ENCODE results near the gene UFD1. TPM values are rescaled to one million over a fixed set of nuclear protein-coding genes. Genes with fewer than 3 reads are reported as not detected.

UFD1 gene
- total RNA-seq, 2 experiments from 2014 or later = 68.5 to 77.4 TPM

DNA sequence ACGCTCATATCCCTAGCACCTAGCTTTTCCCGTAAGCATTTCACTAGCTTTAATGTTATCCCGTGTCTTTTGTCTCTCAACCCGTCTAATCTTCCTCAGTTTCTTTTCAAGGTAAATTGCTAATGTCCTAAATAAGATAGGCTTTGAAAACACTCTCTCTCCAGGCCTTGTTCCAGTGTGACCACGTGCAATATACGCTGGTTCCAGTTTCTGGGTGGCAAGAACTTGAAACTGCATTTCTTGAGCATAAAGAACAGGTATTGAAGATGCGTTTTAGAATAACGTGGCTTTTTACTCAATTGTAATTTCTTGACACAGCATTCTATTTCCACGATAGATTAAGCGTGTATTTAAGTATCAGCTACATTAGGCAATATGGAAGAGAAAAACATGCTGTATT, 1.8 kb upstream of the UFD1 start:
- Histone ChIP-seq H3K4me3 (ENCODE audit: low read length) (no peak overlapping the region), H3K27me3 (ENCODE audit: control insufficient read depth in 1 of 2, insufficient read depth in 2 of 2, low read length in 2 of 2) (no peaks in the 10 kb centered on the region), H3K9me3 (ENCODE audit: control insufficient read depth in 1 of 2, insufficient read depth in 1 of 2, low read length in 2 of 2) (no peaks in the 10 kb centered on the region), H3K27ac (ENCODE audit: low read depth in 1 of 2, low read length in 2 of 2) (no peak overlapping the region), H3K36me3 (ENCODE audit: insufficient read depth, low read length) (peaks cover 5% of the 10 kb centered on the region), H3K4me1 (ENCODE audit: insufficient read depth, low read length) (peaks cover 19% of the 10 kb centered on the region)
- CTCF ChIA-PET = no interaction called here
- DNase-seq = no peak
- H3K36me3 Mint-ChIP-seq (ENCODE audit: low read depth) = peaks cover 11% of the 10 kb centered on the region
- no peaks in the 10 kb centered on the region for H3K9me3 Mint-ChIP-seq
- TF ChIP-seq, protein P1, sequence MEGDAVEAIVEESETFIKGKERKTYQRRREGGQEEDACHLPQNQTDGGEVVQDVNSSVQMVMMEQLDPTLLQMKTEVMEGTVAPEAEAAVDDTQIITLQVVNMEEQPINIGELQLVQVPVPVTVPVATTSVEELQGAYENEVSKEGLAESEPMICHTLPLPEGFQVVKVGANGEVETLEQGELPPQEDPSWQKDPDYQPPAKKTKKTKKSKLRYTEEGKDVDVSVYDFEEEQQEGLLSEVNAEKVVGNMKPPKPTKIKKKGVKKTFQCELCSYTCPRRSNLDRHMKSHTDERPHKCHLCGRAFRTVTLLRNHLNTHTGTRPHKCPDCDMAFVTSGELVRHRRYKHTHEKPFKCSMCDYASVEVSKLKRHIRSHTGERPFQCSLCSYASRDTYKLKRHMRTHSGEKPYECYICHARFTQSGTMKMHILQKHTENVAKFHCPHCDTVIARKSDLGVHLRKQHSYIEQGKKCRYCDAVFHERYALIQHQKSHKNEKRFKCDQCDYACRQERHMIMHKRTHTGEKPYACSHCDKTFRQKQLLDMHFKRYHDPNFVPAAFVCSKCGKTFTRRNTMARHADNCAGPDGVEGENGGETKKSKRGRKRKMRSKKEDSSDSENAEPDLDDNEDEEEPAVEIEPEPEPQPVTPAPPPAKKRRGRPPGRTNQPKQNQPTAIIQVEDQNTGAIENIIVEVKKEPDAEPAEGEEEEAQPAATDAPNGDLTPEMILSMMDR (IDR thresholded peaks at IDR 0.05) = no peak
- ATAC-seq (ENCODE audit: poor library complexity) = no peak
- POLR2A ChIA-PET = interaction anchor here (1.4 to 1.5 kb wide), 2 partner anchors 332 to 358 kb away, joined by 3 read pairs; partner anchors contain the start of gene DGCR2
- H3K27ac Mint-ChIP-seq = peak overlapping the region; percentile 100
- intact Hi-C loops (cut with DNase I, micrococcal nuclease) = loop anchor here in 1 of 2 experiments (2.0 to 10.0 kb wide), 2 partner anchors 190 to 444 kb away; partner anchors contain the start of gene CLTCL1
- peak overlapping the region; percentile 96 for H3K4me3 Mint-ChIP-seq
- peaks cover 30% of the 10 kb centered on the region for H3K4me1 Mint-ChIP-seq (ENCODE audit: low read depth)
- no peaks in the 10 kb centered on the region for H3K27me3 Mint-ChIP-seq

DNA sequence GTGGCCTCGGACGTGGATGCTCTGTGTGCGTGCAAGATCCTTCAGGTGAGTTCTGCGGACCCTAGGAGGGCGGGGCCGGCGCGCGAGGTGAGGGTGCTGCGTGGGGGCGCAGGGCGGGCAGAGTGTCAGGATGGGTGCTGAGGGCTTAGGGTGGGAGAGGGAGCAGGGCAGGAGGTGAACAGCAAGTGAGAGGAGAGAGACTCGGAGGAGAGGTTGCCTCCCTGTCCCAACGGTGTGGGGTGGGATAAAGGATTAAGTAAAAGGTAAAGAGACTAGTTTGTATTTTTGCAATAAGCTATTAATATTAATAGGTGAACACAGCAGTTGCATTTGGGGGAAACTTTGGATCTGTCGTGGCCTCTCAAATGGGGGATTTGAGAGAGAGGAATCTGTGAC, 1.2 kb upstream of the UFD1 start:
- ChIA-PET POLR2A (interaction anchor here (0.6 to 3.8 kb wide), 21 partner anchors 9 to 637 kb away, joined by 3 to 54 read pairs (median 4); partner anchors contain the start of genes C22orf39, DGCR2, ESS2 and HIRA), CTCF (interaction anchor here (2.9 kb wide), 1 partner anchor 336 kb away, joined by 13 read pairs; the partner anchor contains the start of gene ESS2)
- peaks cover 22% of the 10 kb centered on the region for H3K4me1 ChIP-seq (ENCODE audit: insufficient read depth, low read length)
- Mint-ChIP-seq H3K4me3 (peak overlapping the region; percentile 96), H3K27ac (peak overlapping the region; percentile 100), H3K36me3 (ENCODE audit: low read depth) (peaks cover 17% of the 10 kb centered on the region), H3K27me3 (no peaks in the 10 kb centered on the region), H3K4me1 (ENCODE audit: low read depth) (peaks cover 31% of the 10 kb centered on the region), H3K9me3 (no peaks in the 10 kb centered on the region)
- DNase-seq (no peak), ATAC-seq (ENCODE audit: poor library complexity) (no peak)
- peak overlapping the region; percentile 75 for H3K4me3 ChIP-seq (ENCODE audit: low read length)
- peaks cover 10% of the 10 kb centered on the region for H3K36me3 ChIP-seq (ENCODE audit: insufficient read depth, low read length)
- no peaks in the 10 kb centered on the region for H3K9me3 ChIP-seq (ENCODE audit: control insufficient read depth in 1 of 2, insufficient read depth in 1 of 2, low read length in 2 of 2)
- H3K27ac ChIP-seq (ENCODE audit: low read depth in 1 of 2, low read length in 2 of 2) = no peak overlapping the region
- no peaks in the 10 kb centered on the region for H3K27me3 ChIP-seq (ENCODE audit: control insufficient read depth in 1 of 2, insufficient read depth in 2 of 2, low read length in 2 of 2)
- intact Hi-C loops (cut with DNase I, micrococcal nuclease) = loop anchor here in 1 of 2 experiments (2.0 to 10.0 kb wide), 2 partner anchors 189 to 445 kb away; partner anchors contain the start of gene CLTCL1
- TF ChIP-seq, protein P1 (IDR thresholded peaks at IDR 0.05) = no peak

DNA sequence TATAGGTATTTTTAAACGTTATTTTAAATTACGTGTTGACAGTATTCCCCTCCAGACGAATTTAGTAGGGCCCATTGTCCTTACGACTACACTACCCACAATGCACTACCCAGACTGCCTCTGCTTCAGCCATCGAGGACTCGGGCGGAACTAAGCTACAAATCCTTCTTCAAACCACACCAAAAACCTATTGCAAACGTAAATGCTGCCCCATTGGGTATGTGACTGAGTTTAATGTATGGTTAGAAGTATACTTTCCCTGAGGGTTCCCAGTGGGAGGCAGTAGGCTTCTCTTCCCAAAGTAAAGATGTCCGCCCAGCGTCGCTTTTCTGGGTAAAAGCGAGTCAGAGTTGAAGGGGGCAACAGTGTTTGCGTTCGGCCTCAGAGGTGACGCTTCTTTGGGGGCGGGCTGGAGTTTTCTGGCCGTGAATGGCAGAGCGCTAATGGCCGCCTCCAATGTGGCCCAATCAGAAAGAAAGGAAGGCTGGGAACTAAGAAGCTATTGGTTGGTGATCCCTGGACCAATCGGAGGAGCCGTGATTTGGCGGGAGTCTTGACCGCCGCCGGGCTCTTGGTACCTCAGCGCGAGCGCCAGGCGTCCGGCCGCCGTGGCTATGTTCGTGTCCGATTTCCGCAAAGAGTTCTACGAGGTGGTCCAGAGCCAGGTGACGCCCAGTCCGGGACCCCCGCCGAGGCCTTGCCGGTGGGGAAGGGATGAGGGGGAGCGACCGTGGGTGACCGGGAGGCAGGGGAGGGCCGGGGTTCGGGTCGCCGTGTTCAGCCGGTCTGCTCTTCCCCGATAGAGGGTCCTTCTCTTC, 571 bp upstream of the UFD1 start, which contains the start of gene CDC45:
TSS of gene CDC45 (plus strand) at position 566 of the 818 bp plus-strand sequence. CDS start at position 615, 49 bp downstream.
- ChIA-PET POLR2A (interaction anchor here (0.6 to 3.8 kb wide), 24 partner anchors 9 to 1430 kb away, joined by 3 to 54 read pairs (median 4); partner anchors contain the start of genes C22orf39, DGCR2, ESS2 and HIRA), CTCF (interaction anchor here (0.6 to 2.9 kb wide), 2 partner anchors 179 to 335 kb away, joined by 3 to 13 read pairs; partner anchors contain the start of gene ESS2)
- no peaks in the 10 kb centered on the region for H3K27me3 Mint-ChIP-seq
- no peaks in the 10 kb centered on the region for H3K27me3 ChIP-seq (ENCODE audit: control insufficient read depth in 1 of 2, insufficient read depth in 2 of 2, low read length in 2 of 2)
- DNase-seq (peak; percentile 88 to 98 (median 91)), ATAC-seq (ENCODE audit: poor library complexity) (peak; percentile 89)
- H3K27ac Mint-ChIP-seq = peak within 1 kb of the TSS; percentile 100
- peaks cover 16% of the 10 kb centered on the region for H3K36me3 ChIP-seq (ENCODE audit: insufficient read depth, low read length)
- no peaks in the 10 kb centered on the region for H3K9me3 ChIP-seq (ENCODE audit: control insufficient read depth in 1 of 2, insufficient read depth in 1 of 2, low read length in 2 of 2)
- TF ChIP-seq, protein P1 (IDR thresholded peaks at IDR 0.05) = no peak
- H3K9me3 Mint-ChIP-seq = no peaks in the 10 kb centered on the region
- H3K4me3 Mint-ChIP-seq = peak within 1 kb of the TSS; percentile 96
- peaks cover 22% of the 10 kb centered on the region for H3K36me3 Mint-ChIP-seq (ENCODE audit: low read depth)
- H3K4me3 ChIP-seq (ENCODE audit: low read length) = peak within 1 kb of the TSS; percentile 75
- peaks cover 22% of the 10 kb centered on the region for H3K4me1 ChIP-seq (ENCODE audit: insufficient read depth, low read length)
- H3K4me1 Mint-ChIP-seq (ENCODE audit: low read depth) = peaks cover 31% of the 10 kb centered on the region
- intact Hi-C loops (cut with DNase I, micrococcal nuclease) = loop anchor here (1.0 to 10.0 kb wide), 11 partner anchors 32 to 445 kb away; partner anchors contain the start of genes C22orf39 (in 2 of the 2), ESS2 (in 2 of the 2), MRPL40 (in 2 of the 2) and CLTCL1 (in 1 of the 2)
- peak within 1 kb of the TSS; percentile 95 to 98 for H3K27ac ChIP-seq (ENCODE audit: low read depth in 1 of 2, low read length in 2 of 2)

Measured in CD4-positive, alpha-beta T cell (primary cell).